ENCODE results near the gene GABRR3. TPM values are rescaled to one million over a fixed set of nuclear protein-coding genes. Genes with fewer than 3 reads are reported as not detected.
A peak's percentile ranks its signal among the peaks of the same experiment; 100 is the strongest.

Gene GABRR3
- total RNA-seq, 1 donor from 2014 or later, result not detected

DNA sequence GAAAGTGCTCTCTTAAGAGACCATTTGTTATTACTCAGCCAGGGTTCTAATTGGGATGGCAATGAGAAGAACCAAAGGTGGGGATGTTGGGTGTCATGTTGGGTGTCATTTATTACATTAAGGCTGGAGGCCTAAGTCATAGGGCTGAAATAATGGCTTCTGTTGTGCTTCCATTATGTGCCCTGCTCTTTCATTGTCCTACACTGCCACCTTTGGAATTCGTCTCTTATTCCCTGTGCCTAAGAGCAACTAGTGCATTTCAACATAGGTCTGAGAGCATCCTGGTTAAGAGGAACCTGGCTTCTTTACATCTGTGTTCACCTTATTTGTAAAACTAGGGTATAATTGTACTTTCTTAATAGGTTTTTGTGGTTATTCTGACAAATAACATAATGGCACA is 95.1 kb downstream of the GABRR3 start:
- peak; percentile 8 for ATAC-seq
- intact Hi-C loops (cut with DNase I), result loop anchor here (5.0 kb wide), 1 partner anchor 148 kb away; no protein-coding TSS in a partner anchor
- DNase-seq (ENCODE audit: missing footprints), result no peak

DNA sequence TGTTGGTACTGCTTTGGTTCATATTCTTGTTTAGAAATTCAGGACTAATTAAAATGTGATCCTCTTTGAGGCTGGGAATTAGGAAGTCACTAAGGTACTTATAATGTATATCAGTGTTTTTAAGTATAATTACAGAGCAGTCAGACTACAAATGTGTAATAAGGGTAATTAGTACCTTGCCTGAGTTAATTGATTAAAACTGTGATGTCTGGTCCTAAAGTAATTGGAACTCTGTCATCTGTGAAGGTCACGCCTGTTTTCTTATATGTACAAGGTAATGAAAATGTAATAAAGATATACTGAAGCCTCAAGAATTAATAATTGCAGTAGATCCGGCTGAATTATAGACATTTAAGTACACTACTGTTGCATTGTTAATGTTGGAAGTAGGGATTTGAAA is 95.7 kb downstream of the GABRR3 start:
- no peak for DNase-seq (ENCODE audit: missing footprints)
- no peak for ATAC-seq
- intact Hi-C loops (cut with DNase I), result loop anchor here (10.0 kb wide), 1 partner anchor 115 kb away; the partner anchor contains the start of gene CRYBG3

GRCh38 chr3:97938444-97938843 is 96.7 kb downstream of the GABRR3 start:
- no peak for ATAC-seq
- intact Hi-C loops (cut with DNase I), result loop anchor here (10.0 kb wide), 1 partner anchor 114 kb away; the partner anchor contains the start of gene CRYBG3

DNA sequence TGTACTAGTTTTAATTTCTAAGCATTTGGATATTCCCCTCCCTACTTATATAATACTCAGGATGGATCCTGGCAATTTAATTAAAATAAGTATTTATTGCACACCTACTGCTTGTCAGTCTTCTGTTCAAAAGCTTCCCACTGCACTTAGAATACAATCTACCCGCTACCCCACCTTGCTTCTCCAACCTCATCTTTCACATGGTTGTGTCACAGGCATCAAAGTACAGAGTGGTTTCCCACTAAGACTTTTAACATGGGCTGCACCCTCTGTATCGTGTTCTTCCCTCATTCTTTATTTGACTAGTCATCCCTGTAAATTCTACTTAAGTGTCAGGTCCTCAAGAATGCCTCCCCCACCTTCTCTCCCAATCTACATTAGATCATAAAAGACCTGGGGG is 97.9 kb downstream of the GABRR3 start:
- DNase-seq (ENCODE audit: missing footprints), result no peak
- intact Hi-C loops (cut with DNase I), result loop anchor here (10.0 kb wide), 1 partner anchor 112 kb away; the partner anchor contains the start of gene CRYBG3
- ATAC-seq, result no peak

More at GRCh38 chr3:97938444-97938843, 96.7 kb downstream of the GABRR3 start:
- no peak for DNase-seq (ENCODE audit: missing footprints)

- DNase-seq (ENCODE audit: missing footprints) (no peak), ATAC-seq (no peak)
- intact Hi-C loops (cut with DNase I), result loop anchor here (10.0 kb wide), 1 partner anchor 111 kb away; the partner anchor contains the start of gene CRYBG3
Observed at GRCh38 chr3:97935842-97936241, 99.3 kb downstream of the GABRR3 start.

Other genes with a start within 250 kb of the GABRR3 start
- gene CRYBG3, start 213.3 kb downstream of the GABRR3 start, total RNA-seq, result 23.1 TPM
- gene RIOX2, start 62.9 kb downstream of the GABRR3 start, total RNA-seq, result 13.2 TPM
- gene OR5AC2, start 51.9 kb upstream of the GABRR3 start, total RNA-seq, result not detected
- gene OR5H1, start 95.4 kb upstream of the GABRR3 start, total RNA-seq, result not detected
- gene OR5H14, start 112.2 kb upstream of the GABRR3 start, total RNA-seq, result not detected
- not detected for gene OR5H15, start 131.4 kb upstream of the GABRR3 start, total RNA-seq
- gene OR5H6, start 228.9 kb upstream of the GABRR3 start, total RNA-seq, result not detected
- gene OR5H2, start 247.2 kb upstream of the GABRR3 start, total RNA-seq, result not detected

Measured in Right ventricle myocardium inferior (tissue), 1 donor.